Measurements from ENCODE around the gene SCG5.

DNA sequence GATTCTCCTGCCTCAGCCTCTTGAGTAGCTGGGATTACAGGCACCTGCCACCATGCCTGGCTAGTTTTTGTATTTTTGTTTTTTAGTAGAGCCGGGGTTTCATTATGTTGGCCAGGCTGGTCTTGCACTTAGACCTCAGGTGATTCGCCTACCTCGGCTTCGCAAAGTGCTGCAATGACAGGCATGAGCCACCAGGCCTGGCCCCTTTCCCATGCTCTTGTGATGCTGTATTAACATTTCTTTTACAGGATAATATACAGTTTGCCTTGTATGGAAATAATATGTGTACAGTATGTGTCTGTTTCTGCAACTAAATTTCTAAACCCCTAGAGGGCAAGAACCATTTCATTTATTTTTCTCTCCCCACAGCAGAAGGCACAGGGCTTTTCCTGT lies 37.8 kb downstream of the SCG5 start:
- TF ChIP-seq, protein P1, sequence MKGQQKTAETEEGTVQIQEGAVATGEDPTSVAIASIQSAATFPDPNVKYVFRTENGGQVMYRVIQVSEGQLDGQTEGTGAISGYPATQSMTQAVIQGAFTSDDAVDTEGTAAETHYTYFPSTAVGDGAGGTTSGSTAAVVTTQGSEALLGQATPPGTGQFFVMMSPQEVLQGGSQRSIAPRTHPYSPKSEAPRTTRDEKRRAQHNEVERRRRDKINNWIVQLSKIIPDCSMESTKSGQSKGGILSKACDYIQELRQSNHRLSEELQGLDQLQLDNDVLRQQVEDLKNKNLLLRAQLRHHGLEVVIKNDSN (IDR thresholded peaks at IDR 0.05): no peak
- no peak for TF ChIP-seq RAD21 (IDR thresholded peaks at IDR 0.05; ENCODE audit: low read depth)
- TF ChIP-seq YY1 (IDR thresholded peaks at IDR 0.05; ENCODE audit: low read depth): no peak
- TF ChIP-seq CEBPB (IDR thresholded peaks at IDR 0.05): no peak
- TF ChIP-seq NFIC (IDR thresholded peaks at IDR 0.05): no peak
- TF ChIP-seq TCF12 (IDR thresholded peaks at IDR 0.05; ENCODE audit: low read depth): no peak
- no peak for TF ChIP-seq EP300 (IDR thresholded peaks at IDR 0.05; ENCODE audit: borderline replicate concordance)
- TF ChIP-seq, protein P2, sequence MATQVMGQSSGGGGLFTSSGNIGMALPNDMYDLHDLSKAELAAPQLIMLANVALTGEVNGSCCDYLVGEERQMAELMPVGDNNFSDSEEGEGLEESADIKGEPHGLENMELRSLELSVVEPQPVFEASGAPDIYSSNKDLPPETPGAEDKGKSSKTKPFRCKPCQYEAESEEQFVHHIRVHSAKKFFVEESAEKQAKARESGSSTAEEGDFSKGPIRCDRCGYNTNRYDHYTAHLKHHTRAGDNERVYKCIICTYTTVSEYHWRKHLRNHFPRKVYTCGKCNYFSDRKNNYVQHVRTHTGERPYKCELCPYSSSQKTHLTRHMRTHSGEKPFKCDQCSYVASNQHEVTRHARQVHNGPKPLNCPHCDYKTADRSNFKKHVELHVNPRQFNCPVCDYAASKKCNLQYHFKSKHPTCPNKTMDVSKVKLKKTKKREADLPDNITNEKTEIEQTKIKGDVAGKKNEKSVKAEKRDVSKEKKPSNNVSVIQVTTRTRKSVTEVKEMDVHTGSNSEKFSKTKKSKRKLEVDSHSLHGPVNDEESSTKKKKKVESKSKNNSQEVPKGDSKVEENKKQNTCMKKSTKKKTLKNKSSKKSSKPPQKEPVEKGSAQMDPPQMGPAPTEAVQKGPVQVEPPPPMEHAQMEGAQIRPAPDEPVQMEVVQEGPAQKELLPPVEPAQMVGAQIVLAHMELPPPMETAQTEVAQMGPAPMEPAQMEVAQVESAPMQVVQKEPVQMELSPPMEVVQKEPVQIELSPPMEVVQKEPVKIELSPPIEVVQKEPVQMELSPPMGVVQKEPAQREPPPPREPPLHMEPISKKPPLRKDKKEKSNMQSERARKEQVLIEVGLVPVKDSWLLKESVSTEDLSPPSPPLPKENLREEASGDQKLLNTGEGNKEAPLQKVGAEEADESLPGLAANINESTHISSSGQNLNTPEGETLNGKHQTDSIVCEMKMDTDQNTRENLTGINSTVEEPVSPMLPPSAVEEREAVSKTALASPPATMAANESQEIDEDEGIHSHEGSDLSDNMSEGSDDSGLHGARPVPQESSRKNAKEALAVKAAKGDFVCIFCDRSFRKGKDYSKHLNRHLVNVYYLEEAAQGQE (IDR thresholded peaks at IDR 0.05; ENCODE audit: low read depth): no peak
